ENCODE data around the gene OPN1MW3.
"Not testable (repeated sequence)": the region's sequence is repeated elsewhere in the genome, so short reads cannot be mapped to it uniquely, and the experiment has no call there.

OPN1MW3 gene

GRCh38 chrX:154296731-154297130 lies 39.3 kb downstream of the OPN1MW3 start:
- DNase-seq (ENCODE audit: low read depth) = no peak

DNA sequence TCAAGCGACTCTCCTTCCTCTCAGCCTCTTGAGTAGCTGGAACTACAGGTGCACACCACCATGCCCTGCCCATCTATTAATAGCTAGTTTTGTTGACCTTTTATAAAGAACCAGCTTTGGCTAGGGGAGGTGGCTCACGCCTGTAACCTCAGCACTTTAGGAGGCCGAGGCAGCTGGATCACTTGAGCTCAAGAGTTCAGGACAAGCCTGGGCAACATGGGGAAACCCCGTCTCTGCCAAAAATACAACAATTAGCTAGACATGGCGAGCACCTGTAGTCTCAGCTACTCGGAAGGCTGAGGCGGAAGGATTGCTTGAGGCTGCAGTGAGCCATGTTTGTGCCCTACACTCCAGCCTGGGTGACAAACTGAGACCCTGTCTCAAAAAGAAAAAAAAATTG lies 40.9 kb downstream of the OPN1MW3 start:
- DNase-seq (ENCODE audit: low read depth) = no peak

DNA sequence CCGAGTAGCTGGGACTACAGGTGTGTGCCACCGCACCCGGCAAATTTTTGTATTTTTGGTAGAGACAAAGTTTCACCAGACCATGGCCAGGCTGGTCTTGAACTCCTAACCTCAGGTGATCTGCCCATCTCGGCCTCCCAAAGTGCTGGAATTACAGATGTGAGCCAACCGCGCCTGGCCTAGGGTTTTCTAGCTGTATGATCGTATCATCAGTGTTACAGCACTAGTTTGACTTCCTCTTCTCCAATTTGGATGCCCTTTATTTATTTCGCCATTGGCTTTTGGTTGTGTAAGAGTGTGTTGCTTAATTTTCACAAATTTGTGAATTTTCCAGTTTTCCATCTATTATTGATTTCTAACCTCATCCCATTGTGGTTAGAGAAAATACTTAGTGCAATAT lies 43.4 kb downstream of the OPN1MW3 start:
- no peak for DNase-seq (ENCODE audit: low read depth)

- not testable (repeated sequence) for DNase-seq (ENCODE audit: low read depth)
Observed at GRCh38 chrX:154302998-154303397, 45.6 kb downstream of the OPN1MW3 start.

- DNase-seq (ENCODE audit: low read depth) = no peak
Observed at GRCh38 chrX:154303476-154303875, 46.1 kb downstream of the OPN1MW3 start.

GRCh38 chrX:154304846-154305245 lies 47.5 kb downstream of the OPN1MW3 start:
- DNase-seq (ENCODE audit: low read depth) = no peak

DNA sequence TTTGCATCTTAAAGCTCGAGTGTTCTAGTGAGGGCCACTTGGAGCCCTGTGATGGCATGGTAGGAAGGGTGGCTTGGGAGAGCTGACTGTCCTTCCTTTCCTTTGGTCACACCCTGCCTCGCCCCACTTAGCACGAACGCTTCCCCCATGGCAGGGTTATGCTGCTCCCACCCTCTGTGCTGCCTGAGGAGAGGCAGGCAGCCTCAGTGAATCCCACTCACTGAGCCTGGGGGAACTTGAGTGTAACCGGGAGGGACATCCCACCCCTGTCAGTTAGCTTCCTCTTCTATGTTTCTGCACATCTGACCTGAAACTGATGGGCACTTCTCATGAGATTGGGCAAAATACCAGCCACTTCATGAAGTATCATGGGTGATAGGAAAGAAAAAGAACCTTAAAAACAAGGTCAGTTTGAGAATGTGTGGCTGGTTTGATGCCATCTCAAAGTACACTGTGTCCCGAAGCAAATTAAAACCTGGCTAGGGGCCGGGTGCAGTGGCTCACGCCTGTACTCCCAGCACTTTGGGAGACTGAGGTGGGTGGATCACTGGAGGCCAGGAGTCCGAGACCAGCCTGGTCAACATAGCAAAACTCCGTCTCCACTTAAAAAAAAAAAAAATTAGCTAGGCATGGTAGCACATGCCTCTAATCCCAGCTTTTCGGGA lies 48.3 kb downstream of the OPN1MW3 start:
- no peak for DNase-seq (ENCODE audit: low read depth)

GRCh38 chrX:154307202-154307601 lies 49.8 kb downstream of the OPN1MW3 start:
- no peak for DNase-seq (ENCODE audit: low read depth)

DNA sequence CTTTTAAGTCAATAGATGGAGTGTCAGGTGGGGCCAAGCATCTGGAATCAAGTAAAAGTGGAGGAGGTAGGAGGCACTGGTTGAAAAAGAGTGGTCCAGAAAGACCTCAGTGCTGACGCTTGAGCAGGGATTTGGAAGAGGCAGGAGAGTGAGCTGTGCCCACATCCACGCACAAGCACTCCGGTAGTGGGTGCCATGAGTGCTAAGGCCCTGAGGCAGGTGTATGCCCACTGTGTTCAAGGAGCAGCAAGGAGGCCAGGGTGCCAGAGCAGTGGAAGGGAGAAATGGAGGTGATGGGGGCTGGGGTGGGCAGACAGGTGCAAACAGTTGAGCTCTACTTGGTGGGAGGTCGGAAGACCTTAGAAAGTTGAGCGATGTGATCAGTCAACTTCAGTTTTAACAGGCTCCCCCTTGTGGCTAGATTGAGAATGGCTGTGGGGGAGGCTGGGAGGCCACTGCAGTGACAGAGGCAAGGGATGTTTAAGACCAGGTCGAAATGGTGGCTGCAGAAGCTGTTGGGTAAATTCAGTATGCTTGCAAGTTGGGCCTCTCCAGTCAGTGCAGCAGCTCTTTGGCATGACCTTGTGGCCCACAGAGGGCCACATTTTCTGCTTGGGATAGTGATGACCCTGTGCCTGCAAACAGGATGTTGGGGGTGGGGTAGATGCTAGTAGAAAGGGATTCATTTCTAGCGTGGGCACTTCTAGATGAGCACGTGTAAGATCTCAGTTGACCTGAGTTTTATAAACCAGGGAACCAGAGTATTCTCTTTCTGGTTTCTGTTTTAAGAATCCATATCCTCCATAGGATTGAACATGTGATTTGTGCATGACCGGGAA lies 50.9 kb downstream of the OPN1MW3 start:
- DNase-seq (ENCODE audit: low read depth) = peak; percentile 35

DNA sequence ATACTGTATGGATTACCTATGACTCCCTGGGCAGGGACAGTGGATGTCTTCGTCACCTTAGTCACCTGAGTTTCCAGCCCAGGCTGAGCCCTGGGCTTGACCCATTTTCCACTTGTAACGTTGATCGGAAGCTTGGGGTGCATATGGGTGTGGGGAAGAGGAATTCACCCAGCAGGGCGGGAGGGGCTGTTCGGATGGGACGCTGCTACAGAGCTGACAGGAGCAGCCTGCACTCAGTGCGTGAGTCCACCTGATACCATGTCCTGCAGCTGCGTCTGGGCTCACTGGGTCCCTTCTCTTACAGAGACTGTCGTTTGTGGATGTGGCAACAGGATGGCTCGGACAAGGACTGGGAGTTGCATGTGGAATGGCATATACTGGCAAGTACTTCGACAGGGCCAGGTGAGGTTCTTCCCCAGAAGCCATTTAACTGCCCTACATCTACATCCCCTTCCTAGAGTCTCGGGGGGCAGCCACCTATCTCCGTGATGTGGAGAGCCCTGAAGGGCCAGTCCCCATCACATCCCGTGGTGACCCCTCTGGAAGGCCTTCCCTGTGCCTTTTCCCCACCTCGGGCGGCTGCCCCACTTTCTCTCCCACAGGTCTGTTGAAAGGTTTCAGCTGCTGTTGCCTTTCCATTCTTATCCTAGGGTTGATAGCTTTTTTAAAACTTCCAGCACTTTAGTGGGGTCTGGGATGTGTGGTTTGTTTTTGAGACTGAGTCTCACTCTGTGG lies 51.8 kb downstream of the OPN1MW3 start:
- DNase-seq (ENCODE audit: low read depth) = no peak

GRCh38 chrX:154310616-154311536 lies 53.5 kb downstream of the OPN1MW3 start:
- no peak for DNase-seq (ENCODE audit: low read depth)

GRCh38 chrX:154312116-154312515 lies 54.7 kb downstream of the OPN1MW3 start:
- DNase-seq (ENCODE audit: low read depth) = no peak

GRCh38 chrX:154313147-154313546 lies 55.8 kb downstream of the OPN1MW3 start:
- DNase-seq (ENCODE audit: low read depth) = no peak

GRCh38 chrX:154315416-154315815 lies 58.0 kb downstream of the OPN1MW3 start:
- no peak for DNase-seq (ENCODE audit: low read depth)

- DNase-seq (ENCODE audit: low read depth) = no peak
Observed at GRCh38 chrX:154317391-154317995, 60.1 kb downstream of the OPN1MW3 start.

DNA sequence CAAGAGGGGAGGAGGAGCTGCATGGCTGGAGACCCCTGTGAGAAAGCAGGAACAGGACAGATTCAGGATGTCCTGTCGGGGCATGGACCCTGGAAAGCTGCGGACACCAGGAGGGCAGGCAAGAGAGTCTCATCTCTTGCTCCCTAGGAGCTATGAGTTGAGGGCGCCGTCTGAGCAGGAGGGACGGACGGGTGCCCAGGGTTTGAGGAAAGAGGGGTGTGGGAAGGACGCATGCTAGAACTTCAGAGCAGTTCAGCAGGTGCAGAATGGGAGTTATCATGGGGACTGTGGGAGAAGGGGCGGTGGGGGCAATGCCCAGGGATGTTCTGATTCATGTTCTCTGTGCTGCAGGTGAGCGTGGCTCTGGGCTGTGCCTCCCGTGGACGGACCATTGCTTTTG lies 63.0 kb downstream of the OPN1MW3 start:
- DNase-seq (ENCODE audit: low read depth) = no peak

Measured in CMK (cell line).